NCI-H128 (cell line): ENCODE data around the gene FNDC3B.

Experiments
- DNase-seq: peaks from one replicate; lab custom pipeline; 2025; ENCODE audit not compliant: unreplicated experiment; lab: John Stamatoyannopoulos, UW

Gene FNDC3B

GRCh38 chr3:172279191-172279640 lies 239.8 kb downstream of the FNDC3B start:
- no peak for DNase-seq

GRCh38 chr3:172279974-172280373 lies 240.6 kb downstream of the FNDC3B start:
- no peak for DNase-seq

GRCh38 chr3:172280406-172281051 lies 241.2 kb downstream of the FNDC3B start:
- no peak for DNase-seq

GRCh38 chr3:172281884-172282283 lies 242.5 kb downstream of the FNDC3B start:
- DNase-seq, result no peak

GRCh38 chr3:172282850-172283249 lies 243.5 kb downstream of the FNDC3B start:
- DNase-seq, result no peak

- DNase-seq, result no peak
These were observed 244.5 kb downstream of the FNDC3B start for GRCh38 chr3:172283841-172284357.

GRCh38 chr3:172285844-172286243 lies 246.5 kb downstream of the FNDC3B start:
- DNase-seq, result no peak

- DNase-seq, result no peak
These were observed 247.3 kb downstream of the FNDC3B start for GRCh38 chr3:172286548-172287148.

- DNase-seq, result no peak
These were observed 248.6 kb downstream of the FNDC3B start for GRCh38 chr3:172287937-172288477.

GRCh38 chr3:172288651-172289050 lies 249.3 kb downstream of the FNDC3B start:
- DNase-seq, result no peak

GRCh38 chr3:172289583-172289982 lies 250.2 kb downstream of the FNDC3B start:
- DNase-seq, result no peak

GRCh38 chr3:172290457-172290856 lies 251.1 kb downstream of the FNDC3B start:
- no peak for DNase-seq

GRCh38 chr3:172291650-172292049 lies 252.3 kb downstream of the FNDC3B start:
- no peak for DNase-seq

GRCh38 chr3:172292422-172292821 lies 253.0 kb downstream of the FNDC3B start:
- no peak for DNase-seq

GRCh38 chr3:172293093-172293492 lies 253.7 kb downstream of the FNDC3B start:
- no peak for DNase-seq

- DNase-seq, result no peak
These were observed 254.9 kb downstream of the FNDC3B start for GRCh38 chr3:172294223-172294806.

GRCh38 chr3:172296248-172296974 lies 257.0 kb downstream of the FNDC3B start:
- DNase-seq, result no peak

GRCh38 chr3:172296975-172297332 lies 257.6 kb downstream of the FNDC3B start:
- DNase-seq, result no peak

- no peak for DNase-seq
These were observed 258.9 kb downstream of the FNDC3B start for GRCh38 chr3:172298247-172298646.

GRCh38 chr3:172300187-172300586 lies 260.8 kb downstream of the FNDC3B start:
- DNase-seq, result no peak

- no peak for DNase-seq
These were observed 261.5 kb downstream of the FNDC3B start for GRCh38 chr3:172300862-172301261.
